ENCODE data around the gene TARS1.

DNA sequence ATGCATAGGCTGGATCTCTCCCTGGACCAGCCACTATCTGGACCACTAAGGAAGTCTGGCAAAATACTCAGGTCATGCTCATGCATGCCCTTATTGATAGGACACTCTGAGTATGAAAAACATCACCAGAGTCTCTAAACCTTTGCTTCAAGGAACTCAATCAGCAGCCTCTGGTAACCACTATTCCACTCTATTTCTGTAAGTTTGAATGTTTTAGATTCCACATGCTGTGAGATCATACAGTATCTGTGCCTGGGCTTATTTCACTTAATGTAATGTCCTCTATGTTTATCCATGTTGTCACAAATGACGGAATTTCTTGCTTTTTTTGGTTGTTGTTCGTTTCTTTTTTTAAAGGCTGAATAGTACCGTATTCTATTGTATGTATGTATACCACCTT is 68.3 kb downstream of the TARS1 start:
- TF ChIP-seq EP300 (IDR thresholded peaks at IDR 0.05) = no peak
- TF ChIP-seq, protein P1, sequence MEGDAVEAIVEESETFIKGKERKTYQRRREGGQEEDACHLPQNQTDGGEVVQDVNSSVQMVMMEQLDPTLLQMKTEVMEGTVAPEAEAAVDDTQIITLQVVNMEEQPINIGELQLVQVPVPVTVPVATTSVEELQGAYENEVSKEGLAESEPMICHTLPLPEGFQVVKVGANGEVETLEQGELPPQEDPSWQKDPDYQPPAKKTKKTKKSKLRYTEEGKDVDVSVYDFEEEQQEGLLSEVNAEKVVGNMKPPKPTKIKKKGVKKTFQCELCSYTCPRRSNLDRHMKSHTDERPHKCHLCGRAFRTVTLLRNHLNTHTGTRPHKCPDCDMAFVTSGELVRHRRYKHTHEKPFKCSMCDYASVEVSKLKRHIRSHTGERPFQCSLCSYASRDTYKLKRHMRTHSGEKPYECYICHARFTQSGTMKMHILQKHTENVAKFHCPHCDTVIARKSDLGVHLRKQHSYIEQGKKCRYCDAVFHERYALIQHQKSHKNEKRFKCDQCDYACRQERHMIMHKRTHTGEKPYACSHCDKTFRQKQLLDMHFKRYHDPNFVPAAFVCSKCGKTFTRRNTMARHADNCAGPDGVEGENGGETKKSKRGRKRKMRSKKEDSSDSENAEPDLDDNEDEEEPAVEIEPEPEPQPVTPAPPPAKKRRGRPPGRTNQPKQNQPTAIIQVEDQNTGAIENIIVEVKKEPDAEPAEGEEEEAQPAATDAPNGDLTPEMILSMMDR (IDR thresholded peaks at IDR 0.05) = no peak

Data from suprapubic skin (tissue), 3 donors.